ENCODE measurements around the gene ADORA1.

Gene ADORA1

DNA sequence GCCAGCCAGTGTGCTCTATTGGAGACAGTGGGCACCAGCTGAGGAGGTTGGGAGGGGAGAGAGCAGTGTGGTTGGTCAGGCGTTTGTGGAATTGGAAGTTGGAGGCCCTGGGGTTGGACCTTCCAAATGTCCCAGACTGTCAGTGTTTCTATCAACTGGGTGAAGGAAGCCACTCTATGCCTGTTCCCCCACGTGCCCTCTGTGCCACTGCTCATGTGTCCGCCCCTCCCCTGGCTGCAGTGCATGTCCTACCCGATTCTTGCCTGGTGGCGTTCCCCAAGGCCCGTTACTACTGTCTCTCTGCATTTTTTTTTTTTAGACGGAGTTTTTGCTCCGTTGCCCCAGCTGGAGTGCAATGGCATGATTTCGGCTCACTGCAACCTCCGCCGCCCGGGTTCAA, 21.1 kb downstream of the ADORA1 start:
- Histone ChIP-seq H3K4me2 (ENCODE audit: insufficient read depth, low read length) (no peak overlapping the region), H3K9ac (ENCODE audit: low read depth, low read length) (no peak overlapping the region), H3K9me3 (ENCODE audit: insufficient read depth, low read length, severe bottlenecking) (no peaks in the 10 kb centered on the region), H4K20me1 (ENCODE audit: insufficient read depth, low read length) (no peaks in the 10 kb centered on the region), H3K4me1 (ENCODE audit: insufficient read depth, low read length) (no peaks in the 10 kb centered on the region), H3K27ac (ENCODE audit: low read length) (no peak overlapping the region), H3K27me3 (ENCODE audit: insufficient read depth, low read length, poor library complexity) (peaks cover 30% of the 10 kb centered on the region), H3K4me3 (ENCODE audit: low read depth in 1 of 2, low read length in 2 of 2) (no peak overlapping the region), H3K36me3 (ENCODE audit: insufficient read depth, low read length) (no peaks in the 10 kb centered on the region), H2AFZ (ENCODE audit: low read depth, low read length) (no peak overlapping the region), H3K79me2 (ENCODE audit: insufficient read depth, low read length) (no peaks in the 10 kb centered on the region)
- ATAC-seq (ENCODE audit: insufficient read depth, low read depth), result no peak
- no peak for DNase-seq
- no peak for TF ChIP-seq EZH2 (IDR thresholded peaks at IDR 0.05; ENCODE audit: borderline replicate concordance, low read depth, low read length, severe bottlenecking)
- TF ChIP-seq, protein P1, sequence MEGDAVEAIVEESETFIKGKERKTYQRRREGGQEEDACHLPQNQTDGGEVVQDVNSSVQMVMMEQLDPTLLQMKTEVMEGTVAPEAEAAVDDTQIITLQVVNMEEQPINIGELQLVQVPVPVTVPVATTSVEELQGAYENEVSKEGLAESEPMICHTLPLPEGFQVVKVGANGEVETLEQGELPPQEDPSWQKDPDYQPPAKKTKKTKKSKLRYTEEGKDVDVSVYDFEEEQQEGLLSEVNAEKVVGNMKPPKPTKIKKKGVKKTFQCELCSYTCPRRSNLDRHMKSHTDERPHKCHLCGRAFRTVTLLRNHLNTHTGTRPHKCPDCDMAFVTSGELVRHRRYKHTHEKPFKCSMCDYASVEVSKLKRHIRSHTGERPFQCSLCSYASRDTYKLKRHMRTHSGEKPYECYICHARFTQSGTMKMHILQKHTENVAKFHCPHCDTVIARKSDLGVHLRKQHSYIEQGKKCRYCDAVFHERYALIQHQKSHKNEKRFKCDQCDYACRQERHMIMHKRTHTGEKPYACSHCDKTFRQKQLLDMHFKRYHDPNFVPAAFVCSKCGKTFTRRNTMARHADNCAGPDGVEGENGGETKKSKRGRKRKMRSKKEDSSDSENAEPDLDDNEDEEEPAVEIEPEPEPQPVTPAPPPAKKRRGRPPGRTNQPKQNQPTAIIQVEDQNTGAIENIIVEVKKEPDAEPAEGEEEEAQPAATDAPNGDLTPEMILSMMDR (IDR thresholded peaks at IDR 0.05; ENCODE audit: borderline replicate concordance, extremely low read depth, low read length, poor library complexity, severe bottlenecking), result no peak

DNA sequence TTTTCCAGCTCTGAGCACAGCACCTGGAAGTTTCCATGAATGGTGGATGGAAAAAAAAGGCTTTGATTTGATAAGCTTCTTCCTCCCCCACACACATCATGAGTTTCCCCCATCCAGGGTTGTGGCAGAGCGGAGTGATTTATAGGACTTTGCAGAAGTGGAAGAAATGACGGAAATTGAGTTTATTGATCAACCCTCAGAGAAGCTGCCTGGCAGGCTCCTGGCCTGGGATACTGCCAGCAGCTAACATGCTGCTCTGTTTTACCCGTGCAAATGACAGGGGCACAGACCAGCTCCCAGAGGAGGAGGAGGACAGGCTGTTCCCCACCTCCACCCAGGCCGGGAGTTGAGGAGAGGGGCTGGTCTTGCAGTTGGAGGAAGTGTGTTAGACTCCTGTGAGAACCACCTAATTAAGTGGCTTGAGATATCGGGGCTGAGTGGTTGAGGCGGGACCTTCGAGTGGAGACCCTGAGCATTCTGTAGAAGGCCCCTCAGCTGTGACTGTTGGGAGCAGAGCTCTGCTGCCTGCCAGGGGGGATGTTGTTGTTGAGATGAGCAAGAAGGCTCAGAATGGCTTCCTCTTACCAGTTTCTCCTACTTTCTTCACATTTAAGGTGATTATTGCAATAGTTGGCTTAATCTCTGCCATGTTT, 21.8 kb downstream of the ADORA1 start:
- Histone ChIP-seq H3K4me2 (ENCODE audit: insufficient read depth, low read length) (no peak overlapping the region), H3K9me3 (ENCODE audit: insufficient read depth, low read length, severe bottlenecking) (no peaks in the 10 kb centered on the region), H2AFZ (ENCODE audit: low read depth, low read length) (no peak overlapping the region), H3K36me3 (ENCODE audit: insufficient read depth, low read length) (no peaks in the 10 kb centered on the region), H4K20me1 (ENCODE audit: insufficient read depth, low read length) (no peaks in the 10 kb centered on the region; the same call in 1 of the 2 replicates), H3K27ac (ENCODE audit: low read length) (no peak overlapping the region), H3K79me2 (ENCODE audit: insufficient read depth, low read length) (no peaks in the 10 kb centered on the region), H3K4me3 (ENCODE audit: low read depth in 1 of 2, low read length in 2 of 2) (no peak overlapping the region), H3K4me1 (ENCODE audit: insufficient read depth, low read length) (no peaks in the 10 kb centered on the region), H3K27me3 (ENCODE audit: insufficient read depth, low read length, poor library complexity) (peaks cover 33% of the 10 kb centered on the region), H3K9ac (ENCODE audit: low read depth, low read length) (no peak overlapping the region)
- TF ChIP-seq, protein P1 (IDR thresholded peaks at IDR 0.05; ENCODE audit: borderline replicate concordance, extremely low read depth, low read length, poor library complexity, severe bottlenecking), result no peak
- TF ChIP-seq EZH2 (IDR thresholded peaks at IDR 0.05; ENCODE audit: borderline replicate concordance, low read depth, low read length, severe bottlenecking), result no peak
- DNase-seq (no peak), ATAC-seq (ENCODE audit: insufficient read depth, low read depth) (no peak)

DNA sequence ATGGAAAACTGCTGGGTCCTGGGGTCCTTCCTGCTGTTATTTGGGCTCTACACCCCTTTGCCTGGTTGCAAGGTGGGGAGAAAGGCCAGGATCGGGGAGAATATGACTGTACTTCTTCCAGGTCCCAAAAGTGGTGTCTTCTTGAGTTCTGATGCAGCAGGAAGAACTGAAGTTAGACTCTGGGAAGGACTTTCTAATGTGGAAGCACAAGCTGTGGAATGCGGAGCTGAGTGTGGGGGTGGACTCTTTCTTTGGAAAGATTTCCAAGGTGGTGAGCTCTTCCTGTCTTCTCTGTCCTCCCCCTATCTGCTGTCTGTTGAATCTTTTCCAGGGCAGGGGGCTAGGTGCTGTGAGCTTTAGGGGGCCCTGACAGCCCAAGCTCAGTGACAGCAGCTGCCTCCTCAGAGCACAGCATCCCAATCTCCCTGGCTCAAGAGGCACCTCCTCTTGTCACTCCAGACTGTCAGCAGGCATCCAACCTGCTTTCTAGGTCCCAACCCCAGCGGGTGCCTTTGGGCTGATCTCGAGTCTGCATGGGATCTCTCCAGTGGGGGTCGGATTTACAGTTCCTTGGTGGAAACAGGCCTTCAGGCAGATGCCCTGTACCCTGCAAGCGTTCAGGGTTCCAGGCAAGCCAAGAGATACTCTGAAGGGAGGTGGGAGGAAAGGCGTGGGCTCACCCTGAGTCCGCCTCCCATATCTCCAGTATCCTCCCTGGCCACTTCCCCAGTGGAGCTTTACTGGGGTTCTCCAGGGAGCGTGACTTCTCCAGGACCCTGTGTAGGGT, 23.2 kb downstream of the ADORA1 start:
- Histone ChIP-seq H3K36me3 (ENCODE audit: insufficient read depth, low read length) (no peaks in the 10 kb centered on the region), H3K9ac (ENCODE audit: low read depth, low read length) (no peak overlapping the region), H2AFZ (ENCODE audit: low read depth, low read length) (no peak overlapping the region), H3K9me3 (ENCODE audit: insufficient read depth, low read length, severe bottlenecking) (no peaks in the 10 kb centered on the region), H3K4me2 (ENCODE audit: insufficient read depth, low read length) (no peak overlapping the region), H3K79me2 (ENCODE audit: insufficient read depth, low read length) (no peaks in the 10 kb centered on the region), H4K20me1 (ENCODE audit: insufficient read depth, low read length) (no peaks in the 10 kb centered on the region; the same call in 1 of the 2 replicates), H3K4me1 (ENCODE audit: insufficient read depth, low read length) (no peaks in the 10 kb centered on the region), H3K27ac (ENCODE audit: low read length) (no peak overlapping the region), H3K4me3 (ENCODE audit: low read depth in 1 of 2, low read length in 2 of 2) (no peak overlapping the region), H3K27me3 (ENCODE audit: insufficient read depth, low read length, poor library complexity) (peaks cover 29% of the 10 kb centered on the region)
- TF ChIP-seq, protein P1 (IDR thresholded peaks at IDR 0.05; ENCODE audit: borderline replicate concordance, extremely low read depth, low read length, poor library complexity, severe bottlenecking), result no peak
- no peak for TF ChIP-seq EZH2 (IDR thresholded peaks at IDR 0.05; ENCODE audit: borderline replicate concordance, low read depth, low read length, severe bottlenecking)
- no peak for ATAC-seq (ENCODE audit: insufficient read depth, low read depth)
- no peak for DNase-seq
